Heart right ventricle (tissue), 16 donors: ENCODE results near the gene OR51B6. TPM values are rescaled to one million over a fixed set of nuclear protein-coding genes. Genes with fewer than 3 reads are reported as not detected.

ENCODE experiments used
- ATAC-seq, 8 donors: fragments of 200-7000 bp; cut with Tn5 transposase; one replicate each; pipeline ENCODE4 v1.9.1; 2020; ENCODE audit warnings: mild to moderate bottlenecking in 8 of 8, moderate library complexity in 8 of 8, moderate number of reproducible peaks in 1 of 8
- DNase-seq, 2 donors: peaks; one replicate each; pipeline ENCODE4 v3.0.0-alpha.2; 2020
- H3K27ac ChIP-seq, 10 donors: fragments of 200-600 bp; sonication (generic) in 2 of 10; one replicate each; pipeline versions ENCODE4 v1.5.0 to v1.8.0; 2020 to 2022; ENCODE audit warnings: mild to moderate bottlenecking in 3 of 10
- H3K27me3 ChIP-seq, 7 donors: fragments of 200-600 bp; one replicate each; pipeline ENCODE4 v1.8.0; 2021 to 2022; ENCODE audit warnings: mild to moderate bottlenecking in 2 of 7
- H3K36me3 ChIP-seq, 9 donors: fragments of 200-600 bp; sonication (generic) in 1 of 9; one replicate each; pipeline versions ENCODE4 v1.5.0 to v1.8.0; 2020 to 2022; ENCODE audit warnings: mild to moderate bottlenecking in 2 of 9
- H3K4me1 ChIP-seq, 9 donors: fragments of 200-600 bp; sonication (generic) in 1 of 9; one replicate each; pipeline versions ENCODE4 v1.5.0 to v1.8.0; 2020 to 2022; ENCODE audit warnings: mild to moderate bottlenecking in 4 of 9
- H3K4me3 ChIP-seq, 10 donors: fragments of 200-600 bp; sonication (generic) in 2 of 10; one replicate each; pipeline versions ENCODE4 v1.5.0 to v1.8.0; 2020 to 2022; ENCODE audit warnings: mild to moderate bottlenecking in 7 of 10, moderate library complexity in 2 of 10
- H3K9me3 ChIP-seq, 11 donors: fragments of 200-600 bp in 10 of 11; sonication (generic) in 2 of 11; one replicate each; pipeline versions ENCODE4 v1.5.0 to v1.8.0; 2013 to 2022; ENCODE audit warnings: mild to moderate bottlenecking in 2 of 11, control low read depth in 1 of 11, moderate library complexity in 1 of 11
- WGBS, 2 donors: extraction: QIAGEN DNeasy Blood & Tissue Kit; methylation state at CpG; one replicate each; pipeline ENCODE4 v1.1.7; 2013; ENCODE audit warnings: inconsistent platforms in 1 of 2; 5-methylcytosine and 5-hydroxymethylcytosine counted together
- intact Hi-C, 10 donors: fragments of 100-400 bp; cut with DNase I; formaldehyde crosslinking; loops; one replicate each; pipeline versions ENCODE4 v1.11.1 to v1.14.2; 2022
- long read RNA-seq, 3 donors: library from polyadenylated mRNA; unstranded; transcript quantifications; one replicate each; pipeline ENCODE4 v2.0.0, GENCODE V29; 2020 to 2021
- polyA plus RNA-seq, 2 donors: library from polyadenylated mRNA; stranded (reverse); fragments of 200-250 nt; gene quantifications; one replicate each; pipeline ENCODE4 v1.2.3, GENCODE V29; 2013
- total RNA-seq, 10 donors: library from RNA; stranded (reverse); fragmentation: NEBNext Ultra II Directional in 3 of 10; extraction: Animal tissue kit (Norgen Biotek cat#: 25700) in 3 of 10; gene quantifications; one replicate each; pipeline versions ENCODE4 v1.2.1 to v1.2.4, GENCODE V29; 2021 to 2023
- TF ChIP-seq, protein P1 (sequence below), 9 donors: fragments of 200-600 bp; sonication (generic) in 2 of 9; IDR thresholded peaks; one replicate each; pipeline versions ENCODE4 v1.5.0 to v1.8.0; 2021 to 2022; ENCODE audit warnings: antibody characterized with exemption in 9 of 9, mild to moderate bottlenecking in 5 of 9, moderate library complexity in 1 of 9
- donor health status: Arrhythmogenic right ventricular cardiomyopathy.
- donor health status: ischemic (EF 13 %, LVEDD 7.1; RV severe dilation, severe dysfunction).
- donor health status: healthy with polysubstance abuse.
- donor health status: DM: no; HTN: yes; CAD: no.
- donor health status: DM: no; HTN: no; CAD: no.
- donor health status: ischemic (EF 25% LVEDD 6.9; RV normal size, moderate dysfunction).
- donor health status: ischemic (EF 25% LVEDD 5.7; RV mildly dilated, moderate dysfunction).
- donor health status: healthy.
- donor health status: DM: yes; HTN: yes; CAD: no.
- donor health status: Ischemic cardiomyopathy.
- donor health status: ischemic (EF 35%, LVEDD 5.7; RV mildly dilated, moderate dysfunction).
- donor health status: nonischemic (EF 11% LVEDD 7.7; RV severe dilation, severe dysfunction).
- donor health status: DM: yes; HTN: yes; CAD: no.
- donor health status: PGD.
- donor health status: ischemic (EF 29% LVEDD 5.4; RV normal size, mild dysfunction).
- donor health status: nonischemic (EF 23%, LVEDD 6.1; RV moderate dilation, normal function).

OR51B6 gene, protein sequence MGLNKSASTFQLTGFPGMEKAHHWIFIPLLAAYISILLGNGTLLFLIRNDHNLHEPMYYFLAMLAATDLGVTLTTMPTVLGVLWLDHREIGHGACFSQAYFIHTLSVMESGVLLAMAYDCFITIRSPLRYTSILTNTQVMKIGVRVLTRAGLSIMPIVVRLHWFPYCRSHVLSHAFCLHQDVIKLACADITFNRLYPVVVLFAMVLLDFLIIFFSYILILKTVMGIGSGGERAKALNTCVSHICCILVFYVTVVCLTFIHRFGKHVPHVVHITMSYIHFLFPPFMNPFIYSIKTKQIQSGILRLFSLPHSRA
- total RNA-seq (not detected), polyA plus RNA-seq (not detected)
- long read RNA-seq, donor 1 = 0 reads
- long read RNA-seq, donor 2 = 0 reads
- long read RNA-seq, donor 3 = 0 reads

DNA sequence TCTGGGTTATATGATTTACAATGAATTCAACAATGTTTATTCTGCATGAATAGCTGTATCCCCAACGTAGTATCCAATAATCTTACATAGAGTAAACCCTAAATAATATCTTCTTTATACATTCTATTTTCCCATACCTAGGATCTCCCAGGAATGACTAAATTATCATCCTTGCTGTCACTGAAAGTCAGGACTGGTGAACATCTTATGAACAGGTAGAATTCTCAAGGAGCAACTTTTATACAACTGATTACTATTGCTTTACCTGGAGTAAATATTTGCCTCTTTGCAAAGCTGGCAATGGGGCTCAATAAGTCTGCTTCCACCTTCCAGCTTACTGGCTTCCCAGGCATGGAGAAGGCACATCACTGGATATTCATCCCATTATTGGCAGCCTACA lies at the start of gene OR51B6:
Gene OR51B6 (plus strand): TSS at position 301 of the 400 bp plus-strand sequence. CDS start 0 bp downstream, at position 301.
- intact Hi-C loops = no loop called here
- ATAC-seq = no peak
- Histone ChIP-seq H3K4me1 (no peaks in the 10 kb centered on the region), H3K27me3 (no peaks in the 10 kb centered on the region), H3K36me3 (no peaks in the 10 kb centered on the region), H3K4me3 (no peak within 1 kb of the TSS), H3K27ac (no peak within 1 kb of the TSS), H3K9me3 (no peaks in the 10 kb centered on the region)
- DNase-seq = no peak
- TF ChIP-seq, protein P1, sequence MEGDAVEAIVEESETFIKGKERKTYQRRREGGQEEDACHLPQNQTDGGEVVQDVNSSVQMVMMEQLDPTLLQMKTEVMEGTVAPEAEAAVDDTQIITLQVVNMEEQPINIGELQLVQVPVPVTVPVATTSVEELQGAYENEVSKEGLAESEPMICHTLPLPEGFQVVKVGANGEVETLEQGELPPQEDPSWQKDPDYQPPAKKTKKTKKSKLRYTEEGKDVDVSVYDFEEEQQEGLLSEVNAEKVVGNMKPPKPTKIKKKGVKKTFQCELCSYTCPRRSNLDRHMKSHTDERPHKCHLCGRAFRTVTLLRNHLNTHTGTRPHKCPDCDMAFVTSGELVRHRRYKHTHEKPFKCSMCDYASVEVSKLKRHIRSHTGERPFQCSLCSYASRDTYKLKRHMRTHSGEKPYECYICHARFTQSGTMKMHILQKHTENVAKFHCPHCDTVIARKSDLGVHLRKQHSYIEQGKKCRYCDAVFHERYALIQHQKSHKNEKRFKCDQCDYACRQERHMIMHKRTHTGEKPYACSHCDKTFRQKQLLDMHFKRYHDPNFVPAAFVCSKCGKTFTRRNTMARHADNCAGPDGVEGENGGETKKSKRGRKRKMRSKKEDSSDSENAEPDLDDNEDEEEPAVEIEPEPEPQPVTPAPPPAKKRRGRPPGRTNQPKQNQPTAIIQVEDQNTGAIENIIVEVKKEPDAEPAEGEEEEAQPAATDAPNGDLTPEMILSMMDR (IDR thresholded peaks at IDR 0.05) = no peak
- WGBS, 2 donors = 67 to 79% methylated on average over 1 of the region's 1 CpG

DNA sequence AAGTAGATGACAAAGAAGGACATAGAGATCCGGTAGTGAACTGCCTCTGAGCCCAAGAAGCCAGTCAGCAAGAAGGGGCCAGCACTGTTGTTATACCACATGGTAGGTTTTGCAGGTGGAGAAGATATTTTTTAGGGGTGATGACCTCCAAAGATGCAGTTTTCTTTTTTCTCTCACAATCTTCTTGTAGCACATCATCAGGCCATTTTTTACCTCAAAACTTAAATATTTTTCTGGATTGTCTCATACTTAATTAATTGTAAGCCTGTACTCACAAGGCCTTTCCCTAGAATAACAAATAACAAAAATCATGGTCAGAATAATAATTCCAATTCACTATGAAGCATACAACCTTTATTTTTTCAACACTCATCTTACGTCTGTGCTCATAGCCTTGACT lies 49.5 kb upstream of the OR51B6 start, which contains the start of gene OR51B4:
Gene OR51B4 (minus strand): TSS at position 101 of the 400 bp plus-strand sequence. CDS start 0 bp downstream, at position 101.
- no peak within 1 kb of the TSS for H3K4me3 ChIP-seq
- intact Hi-C loops = no loop called here
- WGBS, 2 donors = 88 to 95% methylated on average over 2 of the region's 2 CpGs
- DNase-seq = no peak
- no peaks in the 10 kb centered on the region for H3K9me3 ChIP-seq
- no peaks in the 10 kb centered on the region for H3K4me1 ChIP-seq
- TF ChIP-seq, protein P1 (IDR thresholded peaks at IDR 0.05) = no peak
- H3K27me3 ChIP-seq = no peaks in the 10 kb centered on the region
- H3K36me3 ChIP-seq = no peaks in the 10 kb centered on the region
- no peak for ATAC-seq
- no peak within 1 kb of the TSS for H3K27ac ChIP-seq

DNA sequence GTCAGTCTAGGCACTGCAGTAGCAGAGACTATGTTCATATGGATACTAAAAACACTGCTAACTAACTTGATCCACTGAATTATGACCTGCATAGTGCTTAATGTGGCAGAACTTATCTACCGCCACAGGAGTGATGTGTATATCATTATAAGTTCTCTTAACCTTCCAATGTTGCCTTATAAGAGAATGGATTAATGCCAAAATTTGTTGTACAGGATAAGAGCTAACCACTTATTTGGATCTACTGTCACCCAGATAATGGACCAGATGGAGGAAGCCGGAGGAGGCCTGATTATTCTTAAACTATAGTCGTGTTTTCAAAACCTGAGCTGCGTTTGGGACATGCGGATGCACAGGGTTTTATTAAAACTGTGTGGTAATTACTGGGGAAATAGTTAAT lies 47.7 kb upstream of the OR51B6 start:
- H3K27me3 ChIP-seq = no peaks in the 10 kb centered on the region
- no peak for ATAC-seq
- no peaks in the 10 kb centered on the region for H3K36me3 ChIP-seq
- no peaks in the 10 kb centered on the region for H3K9me3 ChIP-seq
- TF ChIP-seq, protein P1 (IDR thresholded peaks at IDR 0.05) = no peak
- H3K27ac ChIP-seq = no peak overlapping the region
- WGBS, 2 donors = 60 to 69% methylated on average over 5 of the region's 5 CpGs
- H3K4me3 ChIP-seq = no peak overlapping the region
- no peaks in the 10 kb centered on the region for H3K4me1 ChIP-seq
- intact Hi-C loops = no loop called here
- no peak for DNase-seq

DNA sequence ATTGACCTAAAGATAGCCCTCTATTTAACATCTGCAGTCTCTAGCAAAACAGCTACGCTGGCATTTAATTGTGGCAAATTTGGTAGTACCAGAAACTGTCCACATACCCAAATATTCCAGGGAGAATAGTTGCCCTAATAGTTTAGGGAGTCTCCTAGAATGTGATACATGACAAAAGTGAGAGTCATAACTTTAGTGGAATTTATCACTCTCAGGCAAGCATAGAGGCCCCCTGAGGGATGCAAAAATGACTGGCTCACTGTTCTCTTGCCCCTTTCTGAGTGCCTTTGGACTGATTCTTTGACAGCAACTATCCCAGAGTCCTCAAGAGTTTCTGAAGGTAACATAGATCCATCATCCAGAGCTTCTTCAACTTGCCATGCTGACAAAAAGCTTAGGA lies 47.3 kb upstream of the OR51B6 start:
- no peak for ATAC-seq
- Histone ChIP-seq H3K4me3 (no peak overlapping the region), H3K27me3 (no peaks in the 10 kb centered on the region), H3K36me3 (no peaks in the 10 kb centered on the region), H3K27ac (no peak overlapping the region), H3K4me1 (no peaks in the 10 kb centered on the region), H3K9me3 (no peaks in the 10 kb centered on the region)
- 65 to 93% methylated on average over 1 of the region's 1 CpG for WGBS, 2 donors
- DNase-seq = no peak
- intact Hi-C loops = no loop called here
- TF ChIP-seq, protein P1 (IDR thresholded peaks at IDR 0.05) = no peak
